ENCODE data around the gene FLVCR2. TPM values are rescaled to one million over a fixed set of nuclear protein-coding genes. Genes with fewer than 3 reads are reported as not detected.

Gene FLVCR2
- total RNA-seq, 1 experiment from 2014 or later: 0.43 TPM

- Histone ChIP-seq H3K36me3 (no peaks in the 10 kb centered on the region), H3K9me3 (no peaks in the 10 kb centered on the region), H3K4me3 (no peak overlapping the region), H3K27me3 (no peaks in the 10 kb centered on the region)
- DNase-seq: no peak
Observed at GRCh38 chr14:75607044-75607443, 28.6 kb downstream of the FLVCR2 start.

GRCh38 chr14:75607842-75608640, 29.6 kb downstream of the FLVCR2 start:
- H3K36me3 ChIP-seq: no peaks in the 10 kb centered on the region
- H3K4me3 ChIP-seq: no peak overlapping the region
- DNase-seq: no peak
- no peaks in the 10 kb centered on the region for H3K9me3 ChIP-seq
- no peaks in the 10 kb centered on the region for H3K27me3 ChIP-seq

GRCh38 chr14:75609116-75609515, 30.7 kb downstream of the FLVCR2 start:
- no peaks in the 10 kb centered on the region for H3K9me3 ChIP-seq
- DNase-seq: no peak
- no peaks in the 10 kb centered on the region for H3K27me3 ChIP-seq
- H3K36me3 ChIP-seq: no peaks in the 10 kb centered on the region
- no peak overlapping the region for H3K4me3 ChIP-seq

GRCh38 chr14:75609606-75610475, 31.4 kb downstream of the FLVCR2 start:
- H3K27me3 ChIP-seq: no peaks in the 10 kb centered on the region
- DNase-seq: no peak

GRCh38 chr14:75610834-75611233, 32.4 kb downstream of the FLVCR2 start:
- Histone ChIP-seq H3K9me3 (no peaks in the 10 kb centered on the region), H3K27me3 (no peaks in the 10 kb centered on the region), H3K4me3 (no peak overlapping the region), H3K36me3 (no peaks in the 10 kb centered on the region)
- no peak for DNase-seq

More at GRCh38 chr14:75609606-75610475, 31.4 kb downstream of the FLVCR2 start:
- Histone ChIP-seq H3K4me3 (no peak overlapping the region), H3K36me3 (no peaks in the 10 kb centered on the region), H3K9me3 (no peaks in the 10 kb centered on the region)

GRCh38 chr14:75612157-75612556, 33.7 kb downstream of the FLVCR2 start:
- H3K36me3 ChIP-seq: no peaks in the 10 kb centered on the region
- H3K9me3 ChIP-seq: no peaks in the 10 kb centered on the region
- no peak overlapping the region for H3K4me3 ChIP-seq
- H3K27me3 ChIP-seq: no peaks in the 10 kb centered on the region
- no peak for DNase-seq

GRCh38 chr14:75614179-75614578, 35.8 kb downstream of the FLVCR2 start:
- no peak overlapping the region for H3K4me3 ChIP-seq

GRCh38 chr14:75615200-75615599, 36.8 kb downstream of the FLVCR2 start:
- DNase-seq: no peak
- H3K9me3 ChIP-seq: no peaks in the 10 kb centered on the region
- no peaks in the 10 kb centered on the region for H3K27me3 ChIP-seq
- H3K4me3 ChIP-seq: no peak overlapping the region
- no peaks in the 10 kb centered on the region for H3K36me3 ChIP-seq

More at GRCh38 chr14:75614179-75614578, 35.8 kb downstream of the FLVCR2 start:
- no peak for DNase-seq
- no peaks in the 10 kb centered on the region for H3K36me3 ChIP-seq
- H3K27me3 ChIP-seq: no peaks in the 10 kb centered on the region
- no peaks in the 10 kb centered on the region for H3K9me3 ChIP-seq

- H3K9me3 ChIP-seq: no peaks in the 10 kb centered on the region
- no peak overlapping the region for H3K4me3 ChIP-seq
- no peaks in the 10 kb centered on the region for H3K27me3 ChIP-seq
- DNase-seq: no peak
- H3K36me3 ChIP-seq: no peaks in the 10 kb centered on the region
Observed at GRCh38 chr14:75619548-75619947, 41.1 kb downstream of the FLVCR2 start.

- H3K9me3 ChIP-seq: no peaks in the 10 kb centered on the region
Observed at GRCh38 chr14:75625034-75625433, 46.6 kb downstream of the FLVCR2 start.

GRCh38 chr14:75626396-75626795, 48.0 kb downstream of the FLVCR2 start:
- no peak for DNase-seq
- Histone ChIP-seq H3K36me3 (no peaks in the 10 kb centered on the region), H3K9me3 (no peaks in the 10 kb centered on the region), H3K4me3 (no peak overlapping the region), H3K27me3 (no peaks in the 10 kb centered on the region)

More at GRCh38 chr14:75625034-75625433, 46.6 kb downstream of the FLVCR2 start:
- Histone ChIP-seq H3K27me3 (no peaks in the 10 kb centered on the region), H3K36me3 (no peaks in the 10 kb centered on the region), H3K4me3 (no peak overlapping the region)
- DNase-seq: no peak

- H3K27me3 ChIP-seq: no peaks in the 10 kb centered on the region
- H3K4me3 ChIP-seq: no peak overlapping the region
- no peak for DNase-seq
- no peaks in the 10 kb centered on the region for H3K9me3 ChIP-seq
- H3K36me3 ChIP-seq: no peaks in the 10 kb centered on the region
Observed at GRCh38 chr14:75626863-75627262, 48.4 kb downstream of the FLVCR2 start.

- Histone ChIP-seq H3K36me3 (no peaks in the 10 kb centered on the region), H3K9me3 (no peaks in the 10 kb centered on the region), H3K27me3 (no peaks in the 10 kb centered on the region), H3K4me3 (no peak overlapping the region)
- no peak for DNase-seq
Observed at GRCh38 chr14:75627406-75627805, 49.0 kb downstream of the FLVCR2 start.

GRCh38 chr14:75628816-75629215, 50.4 kb downstream of the FLVCR2 start:
- no peaks in the 10 kb centered on the region for H3K9me3 ChIP-seq
- no peak for DNase-seq
- H3K36me3 ChIP-seq: no peaks in the 10 kb centered on the region
- H3K27me3 ChIP-seq: no peaks in the 10 kb centered on the region
- no peak overlapping the region for H3K4me3 ChIP-seq

- no peaks in the 10 kb centered on the region for H3K9me3 ChIP-seq
- H3K27me3 ChIP-seq: no peaks in the 10 kb centered on the region
- H3K36me3 ChIP-seq: no peaks in the 10 kb centered on the region
- no peak overlapping the region for H3K4me3 ChIP-seq
- no peak for DNase-seq
Observed at GRCh38 chr14:75630695-75631452, 52.5 kb downstream of the FLVCR2 start.

- H3K36me3 ChIP-seq: no peaks in the 10 kb centered on the region
- no peak for DNase-seq
- H3K4me3 ChIP-seq: no peak overlapping the region
Observed at GRCh38 chr14:75631453-75631831, 53.0 kb downstream of the FLVCR2 start.

GRCh38 chr14:75634848-75635247, 56.4 kb downstream of the FLVCR2 start:
- no peaks in the 10 kb centered on the region for H3K27me3 ChIP-seq
- H3K36me3 ChIP-seq: no peaks in the 10 kb centered on the region
- H3K9me3 ChIP-seq: no peaks in the 10 kb centered on the region
- H3K4me3 ChIP-seq: no peak overlapping the region
- no peak for DNase-seq

More at GRCh38 chr14:75631453-75631831, 53.0 kb downstream of the FLVCR2 start:
- H3K27me3 ChIP-seq: no peaks in the 10 kb centered on the region
- H3K9me3 ChIP-seq: no peaks in the 10 kb centered on the region

Data from MG63 (cell line).